HG03280 (cell line): ENCODE results near the gene FSIP1.
A peak's percentile ranks its signal among the peaks of the same experiment; 100 is the strongest.
"Not testable (repeated sequence)": the region's sequence is repeated elsewhere in the genome, so short reads cannot be mapped to it uniquely, and the experiment has no call there.

Source experiments
- ATAC-seq: cut with Tn5 transposase; IDR thresholded peaks from one replicate; pipeline ENCODE4 v1.9.1; 2021; ENCODE audit warnings: mild to moderate bottlenecking, moderate library complexity; ENCODE audit not compliant: unreplicated experiment

Gene FSIP1

GRCh38 chr15:39782441-39783138, at the start of gene FSIP1:
FSIP1 (minus strand) TSS chr15:39782841; CDS start chr15:39776524, 6,317 bp downstream.
- ATAC-seq: peak; percentile 99

GRCh38 chr15:39830166-39830565, 47.5 kb upstream of the FSIP1 start:
- ATAC-seq: no peak

GRCh38 chr15:39828374-39828931, 45.8 kb upstream of the FSIP1 start:
- ATAC-seq: no peak

- no peak for ATAC-seq
These were observed 44.3 kb upstream of the FSIP1 start for GRCh38 chr15:39826975-39827374.

GRCh38 chr15:39823634-39824033, 41.0 kb upstream of the FSIP1 start:
- no peak for ATAC-seq

- no peak for ATAC-seq
These were observed 37.5 kb upstream of the FSIP1 start for GRCh38 chr15:39820050-39820602.

- no peak for ATAC-seq
These were observed 36.9 kb upstream of the FSIP1 start for GRCh38 chr15:39819533-39819932.

- no peak for ATAC-seq
These were observed 35.3 kb upstream of the FSIP1 start for GRCh38 chr15:39817892-39818291.

- no peak for ATAC-seq
These were observed 31.8 kb upstream of the FSIP1 start for GRCh38 chr15:39814489-39814888.

GRCh38 chr15:39812651-39813050, 30.0 kb upstream of the FSIP1 start:
- ATAC-seq: not testable (repeated sequence)

GRCh38 chr15:39808909-39809308, 26.3 kb upstream of the FSIP1 start:
- ATAC-seq: no peak

- ATAC-seq: no peak
These were observed 25.1 kb upstream of the FSIP1 start for GRCh38 chr15:39807791-39808190.

GRCh38 chr15:39804026-39804425, 21.4 kb upstream of the FSIP1 start:
- no peak for ATAC-seq

GRCh38 chr15:39803016-39803415, 20.4 kb upstream of the FSIP1 start:
- ATAC-seq: no peak

- ATAC-seq: peak; percentile 74
These were observed 19.1 kb upstream of the FSIP1 start for GRCh38 chr15:39801641-39802309.

- no peak for ATAC-seq
These were observed 16.9 kb upstream of the FSIP1 start for GRCh38 chr15:39799552-39800011.

- no peak for ATAC-seq
These were observed 15.7 kb upstream of the FSIP1 start for GRCh38 chr15:39798382-39798781.

GRCh38 chr15:39797407-39797806, 14.8 kb upstream of the FSIP1 start:
- ATAC-seq: peak; percentile 56

- ATAC-seq: no peak
These were observed 14.0 kb upstream of the FSIP1 start for GRCh38 chr15:39796601-39797000.

GRCh38 chr15:39795486-39795885, 12.8 kb upstream of the FSIP1 start:
- ATAC-seq: no peak

- no peak for ATAC-seq
These were observed 12.3 kb upstream of the FSIP1 start for GRCh38 chr15:39794954-39795353.

GRCh38 chr15:39793923-39794322, 11.3 kb upstream of the FSIP1 start:
- no peak for ATAC-seq
